ENCODE measurements around the gene TMEFF2.

Gene TMEFF2

GRCh38 chr2:191917430-191917881 is 277.3 kb downstream of the TMEFF2 start:
- DNase-seq (ENCODE audit: low read depth) = no peak
- TF ChIP-seq CTCF (IDR thresholded peaks at IDR 0.05; ENCODE audit: control insufficient read depth, insufficient read depth, low read depth, low read length, missing control alignments) = no peak
- no peak overlapping the region for H3K4me3 ChIP-seq (ENCODE audit: control insufficient read depth, low read depth, low read length)

- H3K4me3 ChIP-seq (ENCODE audit: control insufficient read depth, low read depth, low read length) = no peak overlapping the region
- no peak for TF ChIP-seq CTCF (IDR thresholded peaks at IDR 0.05; ENCODE audit: control insufficient read depth, insufficient read depth, low read depth, low read length, missing control alignments)
- no peak for DNase-seq (ENCODE audit: low read depth)
These were observed 277.9 kb downstream of the TMEFF2 start for GRCh38 chr2:191916826-191917225.

GRCh38 chr2:191915750-191916149 is 279.0 kb downstream of the TMEFF2 start:
- no peak for TF ChIP-seq CTCF (IDR thresholded peaks at IDR 0.05; ENCODE audit: control insufficient read depth, insufficient read depth, low read depth, low read length, missing control alignments)
- no peak overlapping the region for H3K4me3 ChIP-seq (ENCODE audit: control insufficient read depth, low read depth, low read length)
- no peak for DNase-seq (ENCODE audit: low read depth)

GRCh38 chr2:191913796-191914195 is 280.9 kb downstream of the TMEFF2 start:
- H3K4me3 ChIP-seq (ENCODE audit: control insufficient read depth, low read depth, low read length) = no peak overlapping the region
- DNase-seq (ENCODE audit: low read depth) = no peak
- no peak for TF ChIP-seq CTCF (IDR thresholded peaks at IDR 0.05; ENCODE audit: control insufficient read depth, insufficient read depth, low read depth, low read length, missing control alignments)

GRCh38 chr2:191912764-191913163 is 282.0 kb downstream of the TMEFF2 start:
- H3K4me3 ChIP-seq (ENCODE audit: control insufficient read depth, low read depth, low read length) = no peak overlapping the region
- TF ChIP-seq CTCF (IDR thresholded peaks at IDR 0.05; ENCODE audit: control insufficient read depth, insufficient read depth, low read depth, low read length, missing control alignments) = no peak
- DNase-seq (ENCODE audit: low read depth) = no peak

- TF ChIP-seq CTCF (IDR thresholded peaks at IDR 0.05; ENCODE audit: control insufficient read depth, insufficient read depth, low read depth, low read length, missing control alignments) = no peak
- H3K4me3 ChIP-seq (ENCODE audit: control insufficient read depth, low read depth, low read length) = no peak overlapping the region
- DNase-seq (ENCODE audit: low read depth) = no peak
These were observed 284.2 kb downstream of the TMEFF2 start for GRCh38 chr2:191910518-191910917.

GRCh38 chr2:191908874-191909273 is 285.9 kb downstream of the TMEFF2 start:
- no peak for TF ChIP-seq CTCF (IDR thresholded peaks at IDR 0.05; ENCODE audit: control insufficient read depth, insufficient read depth, low read depth, low read length, missing control alignments)
- no peak for DNase-seq (ENCODE audit: low read depth)
- H3K4me3 ChIP-seq (ENCODE audit: control insufficient read depth, low read depth, low read length) = no peak overlapping the region
